ENCODE results near the gene KATNB1.

The KATNB1 gene, protein sequence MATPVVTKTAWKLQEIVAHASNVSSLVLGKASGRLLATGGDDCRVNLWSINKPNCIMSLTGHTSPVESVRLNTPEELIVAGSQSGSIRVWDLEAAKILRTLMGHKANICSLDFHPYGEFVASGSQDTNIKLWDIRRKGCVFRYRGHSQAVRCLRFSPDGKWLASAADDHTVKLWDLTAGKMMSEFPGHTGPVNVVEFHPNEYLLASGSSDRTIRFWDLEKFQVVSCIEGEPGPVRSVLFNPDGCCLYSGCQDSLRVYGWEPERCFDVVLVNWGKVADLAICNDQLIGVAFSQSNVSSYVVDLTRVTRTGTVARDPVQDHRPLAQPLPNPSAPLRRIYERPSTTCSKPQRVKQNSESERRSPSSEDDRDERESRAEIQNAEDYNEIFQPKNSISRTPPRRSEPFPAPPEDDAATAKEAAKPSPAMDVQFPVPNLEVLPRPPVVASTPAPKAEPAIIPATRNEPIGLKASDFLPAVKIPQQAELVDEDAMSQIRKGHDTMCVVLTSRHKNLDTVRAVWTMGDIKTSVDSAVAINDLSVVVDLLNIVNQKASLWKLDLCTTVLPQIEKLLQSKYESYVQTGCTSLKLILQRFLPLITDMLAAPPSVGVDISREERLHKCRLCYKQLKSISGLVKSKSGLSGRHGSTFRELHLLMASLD

DNA sequence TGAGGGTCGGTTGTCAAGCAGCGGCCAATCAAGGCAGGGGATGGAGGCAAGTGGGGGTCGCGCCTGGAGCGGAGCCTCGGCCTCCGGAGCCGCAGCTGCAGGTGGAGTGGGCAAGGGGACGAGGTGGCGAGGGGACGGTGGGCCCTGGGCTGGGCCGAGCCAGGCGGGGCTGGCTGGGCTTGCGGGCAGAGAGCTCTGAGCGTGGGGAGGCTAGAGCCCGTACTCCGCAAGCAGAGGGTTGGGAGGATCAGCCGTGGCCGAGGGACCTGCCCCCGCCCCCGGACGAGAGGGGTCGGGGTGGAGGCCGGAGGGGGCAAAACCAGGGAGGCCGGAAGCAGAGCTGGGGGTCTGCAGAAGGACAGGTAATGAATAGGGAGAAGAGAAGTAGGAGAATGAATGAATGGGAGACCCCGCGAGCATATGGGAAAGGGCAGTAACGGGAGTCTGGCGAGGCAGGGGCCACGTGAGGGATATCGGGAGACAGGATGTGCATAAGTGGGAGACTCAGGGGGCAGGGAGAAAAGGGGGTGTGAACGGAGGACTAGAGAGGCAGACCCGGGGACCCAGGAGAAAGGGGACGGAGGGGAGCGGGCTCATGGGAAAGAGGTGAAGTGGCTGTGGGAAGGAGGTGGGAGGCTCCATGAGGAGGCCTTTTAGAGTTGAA lies at the start of gene KATNB1:
TSS of gene KATNB1 (plus strand) at position 16 of the 664 bp plus-strand sequence. CDS start 1,474 bp downstream, outside the sequence.
- no peak for DNase-seq

DNA sequence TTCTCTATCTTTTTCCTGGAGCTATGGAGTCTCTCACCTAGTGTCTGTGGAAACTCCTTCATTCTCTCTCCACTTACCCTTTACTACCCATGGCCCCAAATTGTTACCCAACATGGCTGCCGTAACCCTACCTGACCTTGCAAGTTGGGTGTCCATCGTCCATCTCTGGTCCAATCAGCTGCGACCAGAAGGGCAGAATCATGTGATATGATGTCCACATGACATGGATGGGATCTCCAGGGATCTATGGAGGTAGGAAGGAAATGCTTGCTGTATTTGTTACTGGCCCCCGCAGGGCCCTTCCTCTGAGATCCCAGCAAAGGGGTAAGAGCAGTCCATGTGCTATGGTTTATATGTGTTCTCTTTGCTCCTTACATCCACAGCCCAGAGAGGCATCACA lies 49.0 kb upstream of the KATNB1 start:
- no peak for DNase-seq

DNA sequence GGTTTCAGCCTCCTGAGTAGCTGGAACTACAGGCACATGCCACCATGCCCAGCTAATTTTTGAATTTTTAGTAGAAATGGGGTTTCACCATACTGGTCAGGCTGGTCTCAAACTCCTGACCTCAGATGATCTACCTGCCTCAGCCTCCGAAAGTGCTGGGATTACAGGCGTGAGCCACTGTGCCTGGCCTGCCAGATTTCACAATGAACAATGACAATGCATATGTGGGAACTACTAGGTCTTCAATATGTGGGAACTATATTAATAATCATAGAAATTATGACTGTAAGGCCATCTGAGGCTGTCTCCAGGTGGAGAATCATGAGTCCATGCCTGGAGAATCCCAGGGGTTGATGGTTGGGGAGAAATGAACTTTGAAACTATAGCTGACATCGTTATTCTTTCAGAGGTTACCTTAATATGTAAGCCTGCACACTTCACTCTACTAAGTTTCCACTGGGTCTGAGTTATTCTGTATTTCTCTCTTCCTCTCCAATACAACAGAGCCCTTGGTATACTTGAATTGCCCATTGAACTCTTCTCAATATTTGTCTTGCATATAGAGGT lies 48.1 kb upstream of the KATNB1 start:
- DNase-seq, result no peak

DNA sequence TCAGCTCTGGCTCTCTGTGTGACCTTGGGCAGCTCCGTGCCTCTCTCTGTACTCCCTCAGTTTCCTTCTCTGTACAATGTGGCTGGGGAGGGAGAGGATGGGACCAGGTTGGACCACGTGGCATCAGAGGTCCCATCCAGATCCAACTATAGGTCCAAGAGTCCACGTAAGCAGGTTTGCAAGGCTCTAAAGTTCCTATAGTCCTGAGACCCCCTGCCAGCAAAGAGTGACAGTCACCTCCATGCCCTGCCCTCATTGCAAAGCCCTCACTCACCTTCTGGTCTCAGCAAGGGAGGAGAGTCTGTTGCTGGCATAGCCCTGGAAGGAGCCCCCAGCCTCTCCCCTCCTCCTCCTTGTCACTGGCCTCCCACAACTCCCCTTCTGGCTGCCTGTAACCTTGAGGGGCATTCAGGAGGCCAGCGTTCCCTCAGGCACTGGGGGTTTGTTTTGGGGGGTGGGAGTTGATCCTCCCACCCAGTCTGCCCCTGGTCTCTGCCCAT lies 47.0 kb upstream of the KATNB1 start:
- no peak for DNase-seq

DNA sequence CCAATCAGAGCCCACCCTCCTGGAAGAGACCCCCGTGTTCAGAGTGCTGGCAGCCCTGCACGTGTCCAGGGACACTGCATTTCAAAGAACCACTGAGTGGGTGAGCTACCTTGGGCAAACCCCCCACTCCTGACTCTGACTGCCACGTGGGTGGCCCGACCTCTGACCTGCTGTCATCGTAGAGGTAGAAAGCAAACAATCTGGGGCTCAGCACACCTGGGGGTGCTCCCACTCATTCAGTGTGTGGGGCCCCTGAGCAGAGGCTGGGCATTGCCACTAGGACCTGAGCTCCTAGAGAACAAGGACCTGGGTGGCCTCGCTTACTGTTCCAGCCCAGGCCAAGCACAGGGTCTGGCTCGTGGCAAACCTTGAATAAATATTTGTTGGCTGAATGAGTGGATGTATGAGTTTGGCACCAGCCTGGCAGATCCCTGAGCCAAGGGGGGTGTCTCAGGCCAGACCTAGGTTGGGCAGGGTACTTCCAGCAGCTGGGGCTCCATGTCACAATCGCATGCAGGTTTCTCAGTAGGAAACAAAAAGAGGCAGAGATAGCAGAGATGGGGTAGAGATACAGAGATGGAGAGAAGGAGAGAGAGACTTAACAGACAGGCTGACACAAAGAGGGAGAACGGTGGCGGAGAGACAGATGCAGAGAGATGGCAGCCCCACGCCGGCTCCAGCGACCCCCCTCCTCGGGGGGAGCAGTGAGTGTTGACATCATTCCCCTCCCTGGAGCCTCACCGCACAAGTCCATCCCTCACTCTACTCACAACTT lies 46.4 kb upstream of the KATNB1 start:
- no peak for DNase-seq

DNA sequence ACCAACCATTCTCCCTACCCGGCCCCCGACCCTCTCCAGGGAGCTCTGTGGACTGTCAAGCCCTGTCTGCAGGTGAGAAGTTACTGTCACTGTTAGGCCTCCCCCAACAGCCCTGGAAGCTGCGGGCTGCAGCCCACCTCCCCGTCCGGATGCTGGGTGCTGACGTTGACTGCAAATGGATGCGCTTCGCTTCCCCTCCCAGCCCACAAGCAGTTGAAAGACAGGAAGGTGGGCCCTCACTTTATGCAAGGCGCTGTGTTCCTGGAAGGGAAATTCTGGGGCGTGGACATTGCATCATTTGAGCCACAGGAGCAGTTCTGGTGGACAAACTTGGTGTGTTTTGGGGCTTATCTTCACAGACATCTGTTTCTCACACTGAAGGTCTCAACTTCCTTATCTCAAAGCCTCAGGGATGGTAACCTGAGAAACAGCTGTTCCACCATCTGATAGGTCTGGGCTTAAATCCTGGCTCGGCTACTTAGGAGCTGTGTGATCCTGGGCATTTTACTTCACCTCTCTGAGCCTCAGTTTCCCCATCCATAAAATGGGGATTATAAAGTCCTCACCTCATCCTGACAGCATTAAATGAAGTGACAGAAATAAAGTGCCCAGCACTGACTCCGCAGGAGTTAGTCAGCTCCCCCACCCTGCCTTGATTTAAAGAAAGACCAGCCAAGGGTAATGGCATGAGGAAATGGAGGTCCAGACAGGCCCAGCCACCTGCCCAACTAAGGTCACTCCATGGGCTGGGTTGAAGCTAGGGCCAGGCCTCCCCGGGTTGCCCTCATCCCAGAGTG lies 45.6 kb upstream of the KATNB1 start:
- DNase-seq, result peak; percentile 13

DNA sequence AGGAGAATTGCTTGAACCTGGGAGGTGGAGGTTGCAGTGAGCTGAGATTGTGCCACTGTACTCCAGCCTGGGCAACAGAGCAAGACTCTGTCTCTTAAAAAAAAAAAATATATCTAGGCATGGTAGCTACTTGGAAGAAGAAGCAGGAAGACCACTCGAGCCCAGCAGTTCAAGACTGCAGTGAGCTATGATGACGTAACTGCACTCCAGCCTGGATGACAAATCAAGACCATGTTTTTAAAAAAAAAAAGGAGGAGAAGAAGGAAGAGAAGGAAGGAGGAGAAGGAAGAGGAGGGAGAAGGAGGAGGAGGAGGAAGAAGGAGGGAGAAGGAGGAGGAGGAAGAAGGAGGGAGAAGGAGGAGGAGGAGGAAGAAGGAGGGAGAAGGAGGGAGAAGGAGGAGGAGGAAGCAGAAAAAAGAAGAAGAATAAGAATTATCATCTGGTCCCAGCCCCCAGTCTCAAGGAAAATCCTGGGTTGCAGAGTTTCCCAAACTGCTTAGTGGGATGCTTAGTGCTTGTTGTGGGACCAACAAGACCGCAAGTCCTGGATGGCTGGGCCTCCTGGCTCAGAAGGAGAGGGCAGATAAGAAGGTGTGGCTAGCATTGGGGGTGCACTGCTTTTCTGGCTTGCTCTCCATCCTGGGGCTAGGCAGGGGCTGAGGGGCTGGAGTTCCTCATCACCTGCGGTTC lies 44.6 kb upstream of the KATNB1 start:
- DNase-seq, result no peak

DNA sequence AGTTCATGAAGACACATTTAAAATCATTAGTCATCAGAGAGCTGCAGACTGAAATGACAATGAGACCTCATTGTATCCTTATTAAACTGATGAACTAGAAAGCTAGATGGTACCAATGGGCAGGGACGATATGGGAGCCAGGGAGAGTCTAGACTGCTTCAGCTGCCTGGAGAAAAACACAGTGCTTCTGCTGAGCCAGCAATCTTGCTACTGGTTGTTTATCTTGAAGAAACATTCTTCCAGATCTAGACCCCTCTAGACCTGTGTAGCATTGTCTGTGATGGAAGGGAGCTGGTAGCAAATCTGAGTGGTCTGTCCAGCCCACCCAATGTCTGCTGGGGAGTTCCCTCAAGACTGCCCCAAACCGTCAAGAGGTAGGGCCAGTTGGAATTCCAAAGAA lies 42.9 kb upstream of the KATNB1 start:
- no peak for DNase-seq

DNA sequence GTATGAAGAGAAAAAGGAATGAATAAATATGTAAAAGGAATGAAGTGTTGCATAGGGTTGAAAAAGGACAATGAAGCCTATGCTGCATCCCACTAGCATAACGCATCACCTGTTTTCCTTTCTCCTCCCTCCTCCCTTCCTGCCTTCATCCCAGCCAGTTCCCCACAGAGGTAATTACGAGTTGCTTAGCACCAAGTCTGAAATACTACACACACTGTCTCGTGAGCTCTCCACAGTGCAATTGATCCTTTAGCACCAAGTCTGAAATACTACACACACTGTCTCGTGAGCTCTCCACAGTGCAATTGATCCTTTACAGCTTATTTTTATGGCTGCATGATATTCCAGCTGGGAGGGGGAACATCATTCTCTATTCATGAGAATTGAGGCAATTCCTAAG lies 42.0 kb upstream of the KATNB1 start:
- DNase-seq, result no peak

DNA sequence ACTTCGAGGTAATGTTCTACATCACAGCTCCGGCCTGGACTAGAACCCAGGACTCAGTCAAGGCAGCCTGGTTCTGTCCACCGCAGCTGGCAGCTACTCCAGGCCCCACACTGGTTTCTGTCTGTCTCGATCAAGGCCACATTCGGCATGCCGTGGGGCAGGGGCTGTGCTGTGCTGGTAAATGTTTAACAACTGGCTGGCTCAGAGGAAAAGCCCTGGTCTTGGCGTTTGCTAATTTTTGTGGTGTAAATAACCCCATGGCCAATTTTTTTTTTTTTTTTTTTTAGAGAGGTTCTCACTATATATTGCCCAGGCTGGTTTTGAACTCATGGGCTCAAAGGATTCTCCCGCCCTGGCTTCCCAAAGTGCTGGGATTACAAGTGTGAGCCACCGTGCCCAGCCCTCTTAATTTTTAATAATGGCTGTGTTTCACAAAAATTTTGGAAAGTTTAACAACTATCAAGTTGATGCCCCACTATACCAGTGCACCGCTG lies 41.3 kb upstream of the KATNB1 start:
- no peak for DNase-seq

DNA sequence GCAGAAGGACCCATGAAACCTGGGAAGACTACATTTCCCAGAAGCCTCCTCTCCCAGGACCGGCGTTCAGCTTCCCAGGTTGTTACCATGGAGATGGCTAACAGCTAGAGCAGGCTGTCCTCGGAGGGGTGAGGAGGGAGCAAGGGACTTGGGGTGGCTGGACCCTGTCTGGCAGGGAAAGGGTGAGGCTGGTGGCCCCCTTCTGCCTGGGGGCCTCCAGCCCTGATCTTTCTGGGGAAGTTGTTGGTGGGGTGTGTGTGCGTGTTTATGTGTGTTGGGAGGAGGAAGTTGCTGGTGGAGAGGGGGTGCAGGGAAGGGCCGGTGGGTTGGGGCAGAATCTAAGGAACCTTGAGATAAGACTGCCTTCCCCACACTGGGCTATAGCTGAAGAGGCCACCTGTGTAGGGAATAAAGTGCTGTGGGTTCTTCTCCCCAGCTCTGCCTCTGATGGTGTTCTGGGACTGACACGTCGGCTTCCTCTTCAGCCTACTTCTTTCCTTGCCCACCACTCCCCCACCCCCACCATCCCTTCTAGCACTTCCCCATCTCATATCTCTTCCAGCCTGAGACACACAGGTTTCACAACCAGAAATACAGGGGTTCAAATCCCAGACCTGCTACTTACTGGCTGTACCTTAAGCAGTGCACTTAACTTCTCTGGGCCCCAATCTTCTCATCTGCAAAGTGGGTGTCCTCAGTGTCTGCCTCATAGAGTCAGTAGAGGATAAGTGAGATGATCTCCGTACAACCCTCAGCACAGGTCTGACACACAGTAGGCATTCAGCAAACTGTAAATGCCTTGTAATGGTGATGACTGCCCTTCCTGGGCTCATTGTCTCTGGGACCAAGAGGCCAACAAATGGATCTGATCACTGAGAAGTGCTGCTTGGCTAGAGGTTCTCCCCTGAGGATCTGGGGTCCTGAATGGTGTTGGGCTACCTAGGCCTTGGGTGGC lies 40.6 kb upstream of the KATNB1 start, which contains the start of gene DRC7:
TSS of gene DRC7 (plus strand) at position 82 of the 955 bp plus-strand sequence. CDS start 3,144 bp downstream, outside the sequence.
- peak; percentile 10 for DNase-seq

DNA sequence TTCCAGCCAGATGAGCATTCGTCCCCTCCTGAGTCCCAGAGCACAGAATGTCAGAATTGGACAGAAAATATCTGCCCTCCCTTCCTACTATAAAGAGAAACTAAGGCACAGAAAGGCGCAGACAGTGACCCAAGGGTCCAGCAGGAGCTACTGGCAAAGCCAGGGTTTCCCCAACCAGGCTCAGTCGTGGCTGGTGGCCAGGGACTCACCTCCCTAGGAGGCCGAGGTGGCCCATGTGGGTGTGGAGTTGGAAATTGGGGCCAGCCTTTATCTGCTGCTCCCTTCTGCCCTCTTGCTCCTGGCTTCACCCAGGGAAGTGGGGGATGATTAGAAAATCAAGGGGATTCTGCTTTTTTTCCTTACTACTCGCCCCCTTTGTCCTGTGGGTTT lies 39.9 kb upstream of the KATNB1 start:
- DNase-seq, result no peak

DNA sequence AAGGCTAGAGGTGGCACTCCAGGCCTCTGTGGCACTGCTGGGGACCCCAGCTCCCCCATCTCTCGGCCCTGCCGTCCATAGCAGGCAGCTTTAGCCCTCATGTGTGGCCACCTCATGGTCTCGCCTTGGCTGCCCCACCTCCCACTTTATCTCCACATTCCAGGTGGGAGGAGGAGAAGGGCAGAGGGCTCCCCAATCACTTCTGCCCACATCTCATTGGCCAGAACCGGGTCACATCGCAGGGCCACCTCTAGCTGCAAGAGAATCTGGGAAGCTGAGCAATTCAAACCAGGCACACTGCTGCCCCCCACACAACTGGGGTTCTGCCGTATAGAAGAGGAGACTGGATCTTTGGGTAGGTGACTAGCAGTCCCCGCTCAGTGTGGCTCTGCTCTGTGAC lies 39.3 kb upstream of the KATNB1 start:
- no peak for DNase-seq

DNA sequence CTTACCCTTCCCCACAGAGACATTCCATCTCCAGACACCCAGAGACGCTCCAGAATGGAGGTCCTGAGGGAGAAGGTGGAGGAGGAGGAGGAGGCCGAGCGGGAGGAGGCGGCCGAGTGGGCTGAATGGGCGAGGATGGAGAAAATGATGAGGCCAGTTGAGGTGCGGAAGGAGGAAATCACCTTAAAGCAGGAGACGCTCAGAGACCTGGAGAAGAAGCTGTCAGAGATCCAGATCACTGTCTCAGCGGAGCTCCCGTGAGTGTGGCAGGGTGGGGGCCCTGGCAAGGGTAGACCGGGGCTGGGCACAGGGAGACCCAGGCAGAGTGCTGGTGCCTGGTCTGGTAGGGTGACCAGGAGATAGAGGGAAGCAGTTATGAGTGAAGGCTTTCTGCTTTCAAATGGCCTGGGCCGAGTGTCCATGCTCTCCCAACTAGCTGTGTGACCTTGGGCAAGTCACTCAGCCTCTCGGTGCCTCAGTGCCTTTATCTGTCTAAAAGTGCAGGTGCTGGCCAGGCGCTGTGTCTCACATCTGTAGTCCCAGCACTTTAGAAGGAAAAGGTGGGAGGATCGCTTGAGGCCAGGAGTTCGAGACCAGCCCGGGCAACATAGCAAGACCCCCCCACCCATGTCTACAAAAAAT lies 37.6 kb upstream of the KATNB1 start:
- no peak for DNase-seq

DNA sequence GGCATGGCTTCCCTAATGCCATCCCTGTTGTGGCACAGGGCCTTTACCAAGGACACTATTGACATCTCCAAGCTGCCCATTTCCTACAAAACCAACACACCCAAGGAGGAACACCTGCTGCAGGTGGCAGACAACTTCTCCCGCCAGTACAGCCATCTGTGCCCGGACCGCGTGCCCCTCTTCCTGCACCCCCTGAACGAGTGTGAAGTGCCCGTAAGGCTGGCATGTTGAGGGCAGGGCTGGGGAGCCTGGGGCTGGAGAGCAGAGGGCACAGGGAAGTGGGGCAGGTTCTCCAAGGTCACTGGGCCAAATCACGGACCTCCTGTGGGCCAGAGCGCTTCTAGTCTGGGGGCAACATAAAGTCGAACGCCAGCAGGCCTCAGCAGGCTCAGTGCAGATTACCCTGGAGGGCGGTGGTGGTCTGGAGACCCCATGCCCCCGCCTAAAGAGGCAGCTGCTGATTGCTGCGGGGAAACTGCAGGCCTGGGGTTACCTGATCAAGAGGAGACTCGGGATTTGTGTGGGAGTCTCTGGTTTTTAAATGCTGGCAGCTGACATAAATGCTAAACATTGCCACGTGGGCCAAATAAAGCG lies 36.7 kb upstream of the KATNB1 start:
- no peak for DNase-seq

DNA sequence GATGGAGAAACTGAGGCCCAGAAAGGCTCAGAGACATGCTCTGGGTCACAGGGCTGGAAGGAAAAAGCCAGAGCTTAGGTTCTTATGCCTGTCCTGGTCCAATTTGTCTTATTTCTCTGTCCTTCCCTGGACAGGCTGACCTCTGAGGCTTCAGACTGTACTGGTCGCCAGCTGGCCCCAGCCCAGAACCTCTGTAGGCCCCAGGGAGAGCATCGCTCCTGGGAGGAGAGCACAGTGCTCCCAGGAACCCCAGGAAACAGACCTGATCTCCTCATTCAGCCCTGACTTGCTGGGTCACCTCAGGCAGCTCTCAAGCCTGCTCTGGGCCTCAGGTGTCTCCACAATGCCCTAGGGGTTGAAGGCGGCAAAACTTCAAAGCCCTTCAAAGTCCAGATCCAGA lies 36.1 kb upstream of the KATNB1 start:
- no peak for DNase-seq

DNA sequence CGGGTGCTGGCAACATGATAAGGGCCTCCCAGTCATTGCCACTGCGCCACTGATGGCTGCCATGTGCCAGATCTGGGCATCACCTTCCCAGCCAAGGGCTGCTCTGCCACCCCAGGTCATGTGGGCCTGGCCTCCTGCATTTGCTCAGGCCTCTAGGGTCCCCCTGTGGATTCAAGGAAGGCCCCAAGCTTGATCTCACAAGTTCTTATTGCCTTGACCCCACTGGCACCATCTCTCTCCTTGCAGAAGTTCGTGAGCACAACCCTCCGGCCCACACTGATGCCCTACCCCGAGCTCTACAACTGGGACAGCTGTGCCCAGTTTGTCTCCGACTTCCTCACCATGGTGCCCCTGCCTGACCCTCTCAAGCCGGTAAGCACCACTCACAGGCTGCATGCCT lies 35.7 kb upstream of the KATNB1 start:
- DNase-seq, result no peak

DNA sequence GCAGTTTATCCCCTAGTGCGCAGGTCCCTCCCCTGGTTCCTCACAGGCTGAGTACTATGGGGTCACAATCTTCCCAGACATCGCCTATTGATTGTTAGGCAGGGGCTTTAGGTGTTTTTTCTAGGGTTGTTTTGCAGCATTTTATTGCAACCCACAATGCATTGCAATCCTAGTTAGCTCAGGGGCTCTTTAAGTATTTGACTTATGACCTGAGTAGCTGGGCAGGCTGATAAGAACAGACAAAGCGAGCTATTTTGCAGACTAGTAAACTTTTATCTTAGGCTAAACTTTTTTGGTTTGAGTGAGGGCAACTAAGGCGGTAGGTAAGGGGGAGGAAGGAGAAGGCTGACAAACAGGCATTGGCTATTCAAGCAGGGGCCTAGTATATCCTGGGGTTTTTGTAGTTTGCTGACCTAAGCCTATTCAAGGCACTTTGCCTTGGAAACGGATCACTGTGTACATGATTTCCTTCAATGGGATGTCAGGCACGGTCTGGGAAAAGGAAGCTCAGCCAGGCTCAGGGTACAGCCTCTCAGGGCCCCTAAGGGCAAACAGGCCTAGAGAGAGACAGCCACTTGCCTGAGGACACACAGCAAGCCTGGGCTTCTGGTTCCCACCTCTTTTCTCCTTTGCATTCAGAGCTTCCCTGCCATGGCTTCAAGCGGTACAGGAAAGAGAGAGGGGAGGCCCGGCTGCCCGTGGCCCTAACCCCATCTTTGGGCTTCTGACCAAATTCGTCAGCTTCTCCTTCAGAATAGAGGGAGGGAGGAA lies 34.6 kb upstream of the KATNB1 start:
- no peak for DNase-seq
